ENCODE results near the gene TSSC4.

TSSC4 gene

DNA sequence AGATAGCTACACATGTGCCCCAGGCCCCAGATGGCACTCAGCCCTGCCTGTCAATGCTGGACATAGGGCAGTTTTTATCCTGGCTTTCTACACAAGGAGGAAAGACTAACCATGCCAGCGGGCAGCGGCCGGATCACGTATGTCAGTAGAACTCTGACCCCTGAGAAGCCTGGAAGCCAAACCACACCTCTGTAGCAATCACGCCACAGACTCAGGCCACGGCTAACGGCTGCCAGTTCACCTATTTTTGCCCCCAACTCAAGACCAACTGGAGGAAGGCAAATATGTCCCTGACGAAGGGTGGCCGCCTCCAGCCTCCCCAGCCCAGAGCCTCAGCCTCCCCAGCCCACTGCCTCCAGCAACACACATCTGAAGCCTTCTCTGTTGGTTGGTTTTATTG, 30.7 kb upstream of the TSSC4 start:
- DNase-seq: no peak

DNA sequence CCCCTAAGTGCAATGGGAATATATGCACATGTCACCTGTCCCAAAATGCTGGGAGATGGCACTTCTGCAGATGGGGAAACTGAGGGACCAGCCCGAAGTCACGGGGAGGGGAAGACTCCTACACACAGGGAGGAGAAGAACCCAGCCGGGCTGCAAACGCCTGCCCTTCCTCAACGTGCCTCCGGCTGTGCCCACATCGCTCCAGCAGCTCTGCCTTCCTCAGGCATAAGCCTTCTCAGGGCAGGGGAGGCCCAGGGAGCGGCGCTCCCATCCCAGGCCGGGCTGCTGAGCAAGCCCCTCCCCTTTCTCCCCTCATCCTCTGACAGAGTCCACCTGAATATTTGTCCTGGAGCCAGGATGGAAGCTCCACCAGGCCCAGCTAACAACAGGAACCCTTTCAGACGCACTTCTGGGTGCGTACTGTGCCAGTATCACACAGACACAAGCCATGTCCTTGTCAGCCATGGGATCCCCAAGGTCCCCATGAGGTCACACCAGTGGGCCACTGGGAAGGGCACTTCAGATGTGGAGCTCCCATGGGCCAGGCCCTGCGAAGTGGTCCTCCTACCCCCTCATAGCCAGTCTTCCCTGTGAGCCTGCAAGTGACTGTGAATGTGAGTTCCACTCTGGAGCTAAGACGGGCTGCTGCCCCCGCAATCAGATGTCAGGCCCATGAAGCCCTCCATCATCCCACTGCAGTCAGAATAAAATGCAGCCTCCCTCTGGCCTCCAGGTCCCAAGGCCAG, 25.9 kb upstream of the TSSC4 start:
- DNase-seq: no peak

DNA sequence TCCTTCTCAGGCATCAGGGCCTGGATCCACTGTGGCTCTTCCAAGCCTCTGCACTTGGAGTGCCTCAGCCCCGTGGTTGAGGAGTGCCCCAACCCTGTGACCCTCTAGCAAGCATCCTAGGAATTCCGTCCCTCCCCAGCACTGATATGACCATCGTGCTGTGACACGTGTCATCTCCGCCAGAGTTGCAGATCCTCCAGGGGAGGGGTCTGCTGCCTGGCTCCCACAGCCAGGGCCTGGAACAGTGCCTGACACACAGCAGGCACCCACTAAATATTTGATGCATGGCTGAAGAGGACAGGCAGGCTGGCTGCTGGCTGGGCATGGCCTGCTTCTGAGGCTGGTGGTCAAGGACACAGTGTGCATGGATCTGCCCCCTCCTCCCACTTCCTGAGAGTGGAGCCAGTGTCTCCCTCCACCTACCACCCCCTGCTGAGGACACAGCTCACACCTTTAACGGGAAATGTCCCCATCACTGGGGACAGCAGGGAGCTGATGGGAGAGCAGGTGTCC, 25.2 kb upstream of the TSSC4 start:
- no peak for DNase-seq

DNA sequence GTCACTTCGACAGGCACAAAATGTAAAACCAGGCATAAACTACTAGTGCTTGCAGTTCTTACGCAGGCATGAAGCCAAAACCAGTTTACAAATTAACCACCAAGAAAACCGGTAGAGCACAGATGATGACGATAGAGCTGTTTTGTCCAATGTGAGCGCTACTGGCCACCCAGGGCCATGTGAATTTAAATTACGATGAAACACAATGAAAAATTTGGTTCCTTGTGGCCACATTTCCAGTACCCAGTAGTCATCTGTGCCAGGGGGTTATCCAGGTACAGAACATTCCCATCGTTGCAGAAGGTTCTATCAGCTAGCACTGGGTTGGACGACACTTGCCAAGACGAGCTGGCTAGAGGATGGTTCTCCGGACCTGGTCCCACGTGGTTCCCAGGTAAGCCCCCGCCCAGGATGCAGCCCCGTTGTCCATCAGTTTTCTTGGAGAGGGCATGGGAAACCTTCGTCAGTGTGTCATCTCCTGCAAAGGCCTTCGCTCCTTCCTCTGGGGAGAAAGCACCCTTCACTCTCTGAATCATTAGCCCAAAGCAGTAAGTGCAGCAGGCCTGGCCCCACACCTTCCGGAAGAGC, 24.5 kb upstream of the TSSC4 start:
- no peak for DNase-seq

DNA sequence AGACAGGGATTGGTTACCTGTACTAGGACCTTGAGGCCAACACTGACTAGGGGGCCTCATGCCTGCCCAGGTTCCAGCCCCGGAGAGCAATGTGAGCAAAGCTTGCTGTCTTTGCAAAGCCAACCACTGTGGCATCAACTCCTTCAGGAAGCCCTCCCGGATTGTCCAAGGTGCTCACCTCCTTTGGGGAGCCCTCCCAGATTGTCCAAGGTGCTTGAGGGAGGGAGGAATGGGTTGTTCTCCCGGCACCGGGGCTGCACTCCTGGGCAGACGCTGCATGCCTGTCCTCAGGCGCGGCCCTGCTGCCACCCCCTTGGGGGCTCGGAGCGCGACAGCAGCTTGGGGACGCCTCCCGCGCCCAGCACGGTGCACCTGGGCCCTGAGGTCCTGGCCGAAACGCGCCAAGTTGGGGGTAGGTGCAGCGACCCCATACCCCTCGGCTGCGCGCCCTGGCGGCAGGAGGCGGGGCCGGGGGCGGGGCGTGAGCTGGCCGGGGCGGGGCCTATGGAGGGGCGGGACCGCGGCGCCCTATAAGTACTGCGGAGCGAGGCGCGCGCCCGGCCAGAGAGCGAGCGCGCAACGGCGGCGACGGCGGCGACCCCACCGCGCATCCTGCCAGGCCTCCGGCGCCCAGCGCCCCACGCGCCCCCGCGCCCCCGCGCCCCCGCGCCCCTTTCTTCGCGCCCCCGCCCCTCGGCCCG, 23.6 kb upstream of the TSSC4 start, which contains the start of gene CD81:
Gene CD81, plus strand, starts transcription at position 560 of the 701 bp plus-strand sequence. CDS start 240 bp downstream, outside the sequence.
- no peak for DNase-seq

DNA sequence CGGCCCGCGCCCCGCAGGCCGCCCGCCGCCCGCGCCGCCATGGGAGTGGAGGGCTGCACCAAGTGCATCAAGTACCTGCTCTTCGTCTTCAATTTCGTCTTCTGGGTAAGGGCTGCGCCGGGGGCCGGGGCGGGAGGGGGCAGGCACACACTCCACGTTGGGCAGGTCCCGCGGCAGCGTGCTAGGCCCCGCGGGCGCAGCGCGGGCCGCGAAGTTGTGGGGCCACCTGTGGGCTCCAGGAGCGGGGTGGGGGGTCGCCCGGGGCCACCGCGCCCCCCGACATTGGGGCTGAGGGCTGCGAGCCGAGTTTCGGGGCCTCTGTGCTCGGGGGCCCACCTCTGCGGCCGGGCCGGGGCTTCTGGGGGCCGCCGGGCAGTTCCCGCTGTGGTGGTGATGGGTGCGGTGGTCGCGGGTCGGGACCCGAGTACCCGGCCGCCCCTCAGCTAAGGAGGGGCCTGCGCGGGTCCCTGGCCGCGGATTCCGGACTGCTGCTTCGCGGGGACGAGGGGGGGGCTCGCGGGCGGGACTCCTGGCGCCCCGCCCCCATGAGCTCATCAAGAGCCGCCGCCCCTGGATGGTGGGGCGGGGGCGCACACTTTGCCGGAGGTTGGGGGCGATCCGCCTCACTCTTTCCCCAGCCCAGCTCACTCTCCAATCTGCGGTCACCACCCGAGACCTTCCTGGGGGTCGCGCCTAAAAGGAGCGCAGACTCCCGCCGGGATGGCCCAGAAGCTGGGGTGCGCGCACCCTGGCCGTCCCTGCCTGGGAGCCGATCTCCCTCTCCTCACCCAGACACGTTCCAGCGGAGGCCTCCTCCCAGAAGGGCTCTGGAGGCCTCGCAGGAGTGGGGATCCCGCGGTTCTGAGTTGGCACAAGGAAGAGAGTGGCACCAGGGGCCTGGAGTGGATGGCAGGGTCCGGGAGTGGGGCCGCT, 22.8 kb upstream of the TSSC4 start:
- DNase-seq: peak; percentile 35

DNA sequence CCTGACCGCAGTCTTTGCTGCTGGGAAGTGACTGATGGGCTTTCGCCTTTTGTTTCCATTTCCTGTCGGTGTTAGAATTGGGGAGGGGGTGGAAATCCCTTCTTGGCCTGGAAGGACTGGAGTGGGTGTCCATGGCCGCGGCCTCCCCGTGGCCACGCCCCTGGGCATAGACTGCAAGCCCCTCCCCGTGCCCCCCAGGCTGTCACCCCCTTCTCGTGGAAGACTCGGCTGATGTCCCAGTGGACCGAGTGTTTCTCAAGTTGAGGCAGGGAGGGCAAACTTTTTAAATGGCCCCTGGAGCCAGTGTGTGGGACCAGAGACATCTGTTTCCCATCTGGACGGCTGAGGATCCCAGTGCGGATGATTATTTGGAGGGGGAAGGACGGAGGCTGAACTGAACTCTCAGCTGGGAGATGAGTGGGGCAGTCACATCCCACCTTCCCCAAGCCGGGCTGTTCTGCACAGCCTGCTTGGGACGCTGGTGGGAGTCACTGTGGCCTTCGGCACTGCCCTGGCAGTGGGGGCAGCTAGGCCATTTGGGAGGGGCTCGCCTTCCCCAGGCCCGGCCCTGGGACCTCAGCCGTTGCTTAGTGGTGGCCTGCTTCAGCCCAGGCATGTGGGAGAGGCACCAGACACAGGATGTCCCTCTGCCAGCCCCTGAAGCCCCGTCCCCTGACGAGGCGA, 21.9 kb upstream of the TSSC4 start:
- no peak for DNase-seq

DNA sequence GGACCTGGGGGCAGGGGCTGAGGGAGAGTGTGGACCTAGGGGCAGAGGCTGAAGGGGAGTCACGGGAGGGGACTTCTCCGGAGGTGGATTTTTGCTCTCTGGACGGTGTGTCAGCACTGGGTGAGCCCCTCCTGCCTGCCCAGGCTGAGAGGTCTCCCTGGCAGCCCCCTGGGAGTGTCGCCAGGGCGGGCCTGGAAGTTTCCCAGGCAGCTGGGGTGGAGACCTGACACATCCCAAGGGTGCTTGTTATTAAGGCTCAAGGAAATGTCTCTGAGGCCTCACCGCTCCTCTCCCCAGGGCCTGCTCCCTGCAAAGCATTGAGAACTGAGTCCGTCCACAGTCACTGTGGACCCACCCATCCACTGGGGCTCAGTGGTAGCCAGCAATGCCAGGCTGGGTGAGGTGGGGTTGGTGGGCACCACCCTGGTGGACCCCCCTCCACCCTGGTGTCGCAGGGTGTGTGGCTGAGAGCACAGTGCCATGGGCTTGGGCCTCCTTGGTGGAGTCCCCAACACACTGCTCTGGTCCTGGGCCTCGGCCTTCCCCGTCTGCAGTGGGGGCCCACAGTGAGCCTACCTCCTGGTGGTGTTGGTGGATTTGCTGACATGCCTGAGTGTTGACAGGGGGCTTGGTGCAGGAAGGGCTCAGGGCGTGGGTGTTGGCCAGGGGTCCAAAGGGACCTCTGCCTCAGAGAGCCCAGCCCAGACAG, 20.9 kb upstream of the TSSC4 start:
- no peak for DNase-seq

DNA sequence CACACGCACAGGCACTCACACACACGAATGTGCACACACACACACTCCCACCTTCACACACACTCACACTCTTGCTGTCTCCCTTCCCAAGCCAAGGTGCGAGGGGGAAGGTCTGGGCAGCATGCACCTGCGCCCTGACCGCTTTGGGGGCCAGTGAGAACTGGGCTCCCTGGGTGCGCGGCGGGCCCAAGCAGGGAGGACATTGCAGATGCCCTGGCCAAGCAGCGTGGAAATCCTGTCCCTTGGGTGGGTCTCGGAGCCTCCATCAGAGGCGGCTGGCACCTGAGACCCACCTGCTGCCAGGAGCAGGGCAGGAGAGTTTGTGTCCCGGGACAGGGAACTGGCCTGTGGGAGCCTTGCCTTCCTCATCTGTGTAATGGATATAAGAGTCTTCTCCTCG, 20.2 kb upstream of the TSSC4 start:
- DNase-seq: no peak

DNA sequence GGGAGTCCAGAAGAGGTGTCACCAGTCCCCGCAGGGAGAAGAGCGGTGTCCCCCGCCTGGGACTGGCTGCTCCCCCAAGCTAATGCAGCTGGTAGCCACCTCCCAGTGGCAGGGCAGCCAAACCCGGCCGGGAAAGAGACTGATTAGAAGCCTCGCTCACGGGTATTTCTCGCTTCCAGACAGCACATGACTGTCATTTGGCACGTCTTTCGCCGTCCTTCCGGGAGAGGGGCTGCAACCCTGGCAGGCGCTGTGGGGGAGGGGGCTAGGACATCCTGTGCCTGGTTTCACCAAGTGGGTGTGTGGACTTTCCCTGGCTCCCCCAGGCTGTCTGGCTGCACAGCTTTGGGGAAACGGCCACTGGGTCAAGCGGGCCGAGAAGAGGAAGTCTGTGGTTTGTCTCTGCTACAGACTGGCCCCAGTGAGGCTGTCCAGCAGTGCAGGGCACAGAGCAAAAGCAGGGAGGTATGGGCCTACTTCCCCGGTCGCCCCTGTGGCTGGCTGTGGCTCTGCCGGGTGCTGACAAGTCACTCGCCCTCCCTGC, 19.7 kb upstream of the TSSC4 start:
- DNase-seq: no peak

DNA sequence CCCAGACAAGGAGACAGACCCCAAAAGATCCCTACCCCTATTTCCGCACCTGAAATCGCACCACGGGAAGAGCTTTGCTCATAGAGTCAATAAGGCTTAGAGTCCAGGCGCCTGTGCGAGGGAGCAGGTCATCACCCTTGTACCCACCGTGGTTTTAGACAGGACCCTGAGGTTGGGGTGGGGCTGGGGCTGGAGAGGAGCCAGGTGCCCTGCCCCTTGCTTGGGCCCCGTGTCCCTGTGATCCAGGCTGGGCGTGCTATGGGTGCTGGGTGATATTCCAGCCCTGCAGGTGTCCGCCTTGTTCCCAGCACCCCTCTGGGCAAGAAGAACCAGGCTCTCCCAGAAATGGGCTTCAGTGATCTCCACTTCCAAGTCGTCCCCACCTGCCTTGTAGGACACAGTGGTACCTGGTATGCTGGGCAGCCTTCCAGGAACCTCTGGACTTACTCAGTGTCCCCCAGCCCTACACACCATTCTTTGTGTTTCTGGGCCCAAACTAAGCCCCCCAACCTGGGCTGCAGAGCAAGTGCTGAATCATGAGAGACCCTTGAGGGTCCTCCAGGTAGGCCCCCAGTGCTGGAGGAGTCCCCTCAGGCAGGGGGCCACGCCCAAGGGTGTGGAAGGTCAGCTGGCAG, 18.9 kb upstream of the TSSC4 start:
- no peak for DNase-seq

DNA sequence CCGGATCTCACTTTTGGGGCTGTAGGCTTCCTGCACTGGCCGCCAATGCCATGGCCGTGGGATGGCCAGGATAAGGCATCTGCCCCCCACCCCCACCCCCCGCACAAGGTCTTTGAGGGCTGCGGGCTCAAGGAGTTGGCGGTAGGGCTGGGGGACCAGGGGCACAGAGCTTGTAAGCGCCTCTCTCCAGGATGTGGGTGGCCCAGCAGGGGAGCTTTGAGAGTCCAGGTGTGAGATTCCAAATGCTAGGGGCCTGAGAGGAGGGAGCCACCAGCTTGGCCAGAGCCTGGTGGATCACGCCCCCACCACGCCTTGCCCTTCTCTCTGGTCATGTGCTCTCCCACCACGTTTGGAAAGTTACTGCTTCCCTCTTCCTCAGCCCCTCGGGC, 18.4 kb upstream of the TSSC4 start:
- DNase-seq: no peak

DNA sequence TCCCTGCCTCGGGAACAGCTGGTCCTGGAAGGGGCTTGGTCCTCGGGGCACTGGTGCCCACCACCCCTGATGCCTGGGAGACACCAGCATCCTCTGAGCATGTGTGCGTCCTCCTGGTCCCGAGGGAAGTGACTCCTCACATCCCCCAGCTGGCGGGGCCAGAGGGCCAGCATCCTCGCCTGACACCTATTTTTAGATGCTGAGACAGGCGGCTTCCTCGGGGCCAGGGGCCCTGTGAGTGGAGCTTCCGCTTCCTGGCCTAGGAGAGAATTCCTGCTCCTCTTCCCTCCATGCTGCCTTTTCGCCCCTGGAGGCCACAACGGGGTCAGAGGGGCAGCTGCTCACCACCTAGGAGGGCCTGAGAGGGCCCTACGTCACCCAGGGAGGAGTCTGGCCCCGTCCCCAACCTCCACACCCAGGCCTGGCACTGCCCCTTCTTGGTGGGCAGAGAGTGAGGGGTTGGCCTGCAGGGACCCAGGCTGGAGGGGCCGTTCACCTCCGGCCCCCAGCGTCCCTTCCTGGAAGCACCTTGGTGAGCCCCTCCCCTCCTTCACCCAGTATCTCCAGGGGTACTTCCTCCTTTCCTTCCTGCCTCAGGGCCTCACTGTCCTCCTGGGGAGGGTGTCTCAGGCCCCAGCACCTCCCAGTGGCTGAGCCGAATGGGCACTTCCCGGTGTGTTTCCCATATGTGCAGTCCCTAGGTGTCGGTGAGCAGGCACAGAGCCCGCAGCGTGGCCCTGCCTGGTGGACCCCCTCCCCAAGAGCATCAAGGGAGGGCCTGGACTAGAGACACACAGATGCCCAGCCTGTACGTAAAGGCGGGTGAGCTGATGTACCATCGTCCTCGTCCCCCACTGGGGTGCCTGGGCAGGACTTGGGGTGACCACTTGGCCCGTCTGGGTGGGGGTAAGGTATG, 17.4 kb upstream of the TSSC4 start:
- DNase-seq: no peak

DNA sequence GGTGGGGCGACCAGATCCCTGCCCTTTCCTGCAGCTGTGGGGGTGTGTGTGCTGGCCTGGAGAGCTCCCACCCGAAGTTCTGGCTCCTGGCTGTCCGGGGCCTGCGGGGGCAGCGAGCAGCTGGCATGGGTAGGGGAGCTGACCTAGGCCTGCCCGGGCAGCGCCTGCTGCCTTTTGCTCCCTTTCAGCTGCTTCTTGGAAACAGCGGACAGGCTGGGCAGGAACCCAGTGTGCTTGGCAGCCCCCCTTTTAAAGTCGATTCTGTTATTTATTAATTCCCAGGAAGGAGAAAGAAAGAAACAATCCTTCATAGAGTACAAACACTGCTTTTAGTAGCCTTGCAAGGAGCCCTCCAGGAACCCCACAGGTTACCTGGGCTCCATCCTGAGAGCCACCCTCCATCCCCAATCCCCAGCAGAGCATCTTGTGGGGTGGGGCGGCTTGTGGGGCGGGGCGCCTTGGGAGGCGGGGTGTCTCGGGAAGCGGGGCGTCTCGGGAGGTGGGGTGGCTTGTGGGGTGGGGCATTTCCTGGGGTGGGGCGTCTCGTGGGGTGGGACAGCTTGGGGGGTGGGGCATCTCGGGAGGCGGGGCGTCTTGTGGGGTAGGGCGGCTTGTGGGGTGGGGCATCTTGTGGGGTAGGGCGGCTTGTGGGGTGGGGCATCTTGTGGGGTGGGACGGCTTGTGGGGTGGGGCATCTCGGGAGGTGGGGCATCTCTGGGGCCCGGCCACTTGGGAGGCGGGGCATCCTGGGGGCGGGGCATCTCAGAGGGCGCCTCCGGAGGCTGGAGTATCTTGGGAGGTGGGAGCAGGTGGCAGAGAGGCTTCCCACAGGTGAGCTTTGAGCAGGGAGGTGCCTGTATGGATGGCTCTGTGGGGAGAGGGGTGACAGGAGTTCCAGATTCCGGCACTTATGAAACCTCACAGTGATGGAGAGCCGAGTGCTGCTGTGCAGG, 16.4 kb upstream of the TSSC4 start:
- peak; percentile 38 for DNase-seq

DNA sequence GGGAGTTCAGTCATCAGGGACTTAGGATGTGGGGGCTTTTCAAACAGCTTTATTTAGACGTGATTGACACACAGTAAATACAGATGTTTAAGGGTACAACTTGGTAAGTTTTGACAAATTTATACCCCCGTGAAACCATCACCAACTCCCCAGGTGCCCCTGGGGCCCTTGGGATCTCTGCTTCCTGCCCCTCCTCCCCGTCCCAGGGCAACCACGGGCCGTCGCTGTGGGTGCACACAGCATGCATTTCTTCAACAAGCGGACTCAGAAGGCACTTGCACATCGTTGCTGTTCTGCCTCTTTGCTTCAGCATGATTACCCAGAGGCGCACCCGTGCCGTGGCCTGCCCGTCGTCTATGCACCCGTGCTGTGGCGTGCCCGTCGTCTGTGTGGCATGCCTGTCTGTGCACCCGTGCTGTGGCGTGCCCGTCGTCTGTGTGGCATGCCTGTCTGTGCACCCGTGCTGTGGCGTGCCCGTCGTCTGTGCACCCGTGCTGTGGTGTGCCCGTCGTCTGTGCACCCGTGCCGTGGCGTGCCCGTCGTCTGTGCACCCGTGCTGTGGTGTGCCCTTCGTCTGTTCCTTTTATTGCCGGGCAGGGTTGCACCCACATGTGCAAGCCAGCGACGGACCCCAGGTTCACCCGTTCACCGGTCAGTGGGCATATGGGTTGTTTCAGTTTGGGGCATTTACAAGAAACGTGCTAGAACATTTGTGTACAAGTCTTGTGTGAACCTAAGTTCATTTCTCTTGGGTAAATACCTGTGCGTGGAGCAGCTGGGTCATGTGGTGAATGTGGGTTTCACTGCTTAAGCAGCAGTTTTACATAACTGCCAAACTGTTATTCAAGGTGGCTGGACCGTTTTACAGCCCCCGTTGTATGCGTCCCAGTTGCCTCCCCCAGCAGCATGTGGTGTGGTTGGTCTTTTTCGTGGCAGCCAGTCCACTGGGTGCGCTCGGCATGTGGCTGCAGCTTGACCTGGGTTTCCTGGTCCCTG, 15.1 kb upstream of the TSSC4 start:
- DNase-seq: no peak

DNA sequence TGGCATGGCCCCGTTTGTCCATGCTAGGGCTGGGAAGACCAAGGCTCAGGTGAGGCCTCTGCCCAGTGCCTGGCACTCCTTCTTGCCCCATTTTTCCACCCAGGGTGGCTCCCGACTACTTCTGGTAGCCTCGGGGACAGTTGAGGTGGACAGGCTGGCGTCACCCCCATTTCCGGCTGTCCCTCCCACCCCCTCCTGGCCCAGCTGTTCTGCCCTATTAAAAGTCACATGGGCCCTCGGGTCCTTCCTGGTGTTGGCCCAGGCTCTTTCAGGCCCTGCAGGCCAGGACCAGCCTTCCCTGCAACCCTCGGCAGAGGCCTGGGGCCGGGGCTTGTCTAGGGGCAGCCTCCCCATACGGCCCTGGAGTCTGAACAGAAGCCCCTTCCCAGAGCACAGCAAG, 14.0 kb upstream of the TSSC4 start:
- no peak for DNase-seq
